GM23248 (cell line): ENCODE measurements around the gene CACNA1B. TPM values are rescaled to one million over a fixed set of nuclear protein-coding genes. Genes with fewer than 3 reads are reported as not detected.

Experiments used
- DNase-seq: peaks from one replicate; pipeline ENCODE4 v3.0.0-alpha.2; 2015
- H2AFZ ChIP-seq: fragments of 200-600 bp; sonication (generic); 2 replicates; pipeline ENCODE4 v1.6.1; 2016; ENCODE audit warnings: antibody characterized with exemption
- H3F3A ChIP-seq: fragments of 200-600 bp; sonication (generic); 2 replicates; pipeline ENCODE4 v1.6.1; 2016; ENCODE audit warnings: mild to moderate bottlenecking, antibody characterized with exemption, mixed run types; ENCODE audit not compliant: insufficient read depth
- H3K27ac ChIP-seq: fragments of 200-600 bp; sonication (generic); 2 replicates; pipeline ENCODE4 v1.5.1; 2016; ENCODE audit warnings: mild to moderate bottlenecking
- H3K27me3 ChIP-seq: fragments of 200-600 bp; sonication (generic); replicated peaks from 2 replicates; pipeline ENCODE4 v1.6.1; 2016; ENCODE audit warnings: mild to moderate bottlenecking; ENCODE audit not compliant: insufficient read depth
- H3K36me3 ChIP-seq: fragments of 200-600 bp; sonication (generic); 2 replicates; pipeline ENCODE4 v1.6.1; 2016; ENCODE audit warnings: low read depth, mild to moderate bottlenecking
- H3K4me1 ChIP-seq: fragments of 200-600 bp; sonication (generic); 2 replicates; pipeline ENCODE4 v1.6.1; 2016; ENCODE audit warnings: mild to moderate bottlenecking; ENCODE audit not compliant: insufficient read depth
- H3K4me2 ChIP-seq: fragments of 200-600 bp; sonication (generic); one replicate; pipeline ENCODE4 v1.6.1; 2016; ENCODE audit warnings: mild to moderate bottlenecking; ENCODE audit not compliant: unreplicated experiment
- H3K4me3 ChIP-seq: fragments of 200-600 bp; sonication (generic); 2 replicates; pipeline ENCODE4 v1.5.1; 2016; ENCODE audit warnings: mild to moderate bottlenecking
- H3K79me2 ChIP-seq: fragments of 200-600 bp; sonication (generic); 2 replicates; pipeline ENCODE4 v1.6.1; 2016; ENCODE audit warnings: mild to moderate bottlenecking; ENCODE audit not compliant: insufficient read depth
- H3K9ac ChIP-seq: fragments of 200-600 bp; sonication (generic); 2 replicates; pipeline ENCODE4 v1.6.1; 2016; ENCODE audit warnings: mild to moderate bottlenecking
- H3K9me2 ChIP-seq: fragments of 200-600 bp; sonication (generic); 2 replicates; pipeline ENCODE4 v1.6.1; 2016; ENCODE audit warnings: mixed run types, mild to moderate bottlenecking, moderate library complexity; ENCODE audit not compliant: insufficient read depth
- H3K9me3 ChIP-seq: fragments of 200-600 bp; sonication (generic); one replicate; pipeline ENCODE4 v1.6.1; 2017; ENCODE audit warnings: low read depth
- H4K20me1 ChIP-seq: fragments of 200-600 bp; sonication (generic); 2 replicates; pipeline ENCODE4 v1.6.0; 2016; ENCODE audit not compliant: insufficient read depth
- EZH2 ChIP-seq: fragments of 200-600 bp; sonication (generic); IDR thresholded peaks from 2 replicates; pipeline ENCODE4 v1.6.1; 2018; ENCODE audit warnings: antibody characterized with exemption, mild to moderate bottlenecking; ENCODE audit not compliant: insufficient read depth, poor library complexity, severe bottlenecking
- EZH2phosphoT487 ChIP-seq: fragments of 200-600 bp; sonication (generic); IDR thresholded peaks from 2 replicates; pipeline ENCODE4 v1.6.1; 2018; ENCODE audit warnings: antibody characterized with exemption, moderate library complexity, mild to moderate bottlenecking, low read depth; ENCODE audit not compliant: insufficient read depth
- WGBS, 2 experiments: methylation state at CpG; one replicate each; pipeline ENCODE4 v1.1.6; 2015 to 2017; ENCODE audit warnings: low lambda C conversion rate in 2 of 2, low coverage in 1 of 2; ENCODE audit errors: missing lambda C conversion rate in 2 of 2; 5-methylcytosine and 5-hydroxymethylcytosine counted together
- in situ Hi-C: fragments of 300-500 bp; cut with MboI; formaldehyde crosslinking; loops from 2 replicates; pipeline ENCODE4 v1.15.0; 2020
- polyA plus RNA-seq: library from polyadenylated mRNA; unstranded; fragments of >200 nt; fragmentation: Nextera tagmentation; extraction: Ambion mirVana; gene quantifications from 2 replicates; pipeline ENCODE4 v1.2.1, GENCODE V29; 2016
- total RNA-seq: library from RNA; depleted of rRNA; stranded (reverse); fragments of >200 nt; shearing (Covaris generic); gene quantifications from 2 replicates; pipeline ENCODE4 v1.2.3, GENCODE V29; 2014

The CACNA1B gene
- total and polyA plus RNA-seq, 2 experiments from 2014 or later: not detected

DNA sequence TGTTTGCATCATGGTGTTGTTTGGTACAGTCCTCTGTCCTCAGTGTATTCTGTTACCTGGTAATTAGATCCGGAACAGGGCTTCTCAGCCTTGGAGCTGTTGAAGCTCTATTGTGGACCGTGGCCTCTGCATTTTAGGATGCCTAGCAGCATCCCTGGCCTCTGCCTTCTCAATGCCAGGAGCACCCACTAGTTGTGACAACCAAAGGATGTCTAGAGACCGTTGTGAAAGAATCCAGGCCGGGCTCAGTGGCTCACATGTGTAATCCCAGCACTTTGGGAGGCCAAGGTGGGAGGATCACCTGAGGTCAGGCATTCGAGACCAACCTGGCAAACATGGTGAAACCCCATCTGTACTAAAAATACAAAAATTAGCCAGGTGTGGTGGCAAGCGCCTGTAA lies 159.6 kb downstream of the CACNA1B start:
- Histone ChIP-seq H3K27me3 (no peaks in the 10 kb centered on the region), H3F3A (no peaks in the 10 kb centered on the region), H3K79me2 (no peaks in the 10 kb centered on the region), H3K27ac (no peak overlapping the region), H3K4me1 (no peaks in the 10 kb centered on the region), H3K9me3 (no peaks in the 10 kb centered on the region), H3K9me2 (no peaks in the 10 kb centered on the region), H3K4me2 (no peak overlapping the region), H3K9ac (no peak overlapping the region), H3K4me3 (no peak overlapping the region), H4K20me1 (no peaks in the 10 kb centered on the region), H2AFZ (no peak overlapping the region), H3K36me3 (no peaks in the 10 kb centered on the region)
- in situ Hi-C loops: no loop called here
- WGBS, 2 experiments: 21 to 27% methylated on average over 6 of the region's 6 CpGs
- TF ChIP-seq EZH2 (no peak), EZH2phosphoT487 (no peak)
- DNase-seq: no peak

DNA sequence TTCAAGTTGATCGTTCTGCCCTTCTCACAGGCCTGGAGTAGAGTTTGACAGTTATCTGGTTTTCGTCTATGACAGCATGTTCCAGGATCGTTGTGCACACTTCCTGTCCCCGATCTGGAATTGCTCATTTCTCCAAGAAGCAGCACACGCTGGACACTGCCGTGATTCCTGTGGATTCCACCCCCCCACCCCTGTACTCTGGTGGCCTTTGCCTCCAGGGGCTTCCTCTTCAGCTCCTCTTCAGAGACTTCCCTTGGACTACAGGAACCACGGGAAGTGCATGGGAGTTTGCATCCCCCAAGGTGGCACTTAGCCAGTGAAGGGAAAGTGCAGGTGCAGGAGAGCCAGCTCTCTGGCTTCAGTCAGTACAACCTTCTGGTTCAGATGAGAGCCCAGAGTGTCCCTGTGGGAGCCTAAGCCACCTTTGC lies 160.7 kb downstream of the CACNA1B start:
- in situ Hi-C loops: no loop called here
- 6 to 7% methylated on average over 7 of the region's 7 CpGs for WGBS, 2 experiments
- H3K27me3 ChIP-seq: no peaks in the 10 kb centered on the region

GRCh38 chr9:138040446-138041430 lies 163.2 kb downstream of the CACNA1B start:
- in situ Hi-C loops: no loop called here
- TF ChIP-seq EZH2 (no peak), EZH2phosphoT487 (no peak)
- H3K9me2 ChIP-seq: no peaks in the 10 kb centered on the region

More for the DNA sequence above, 160.7 kb downstream of the CACNA1B start:
- Histone ChIP-seq H3K9ac (no peak overlapping the region), H3K4me1 (no peaks in the 10 kb centered on the region), H2AFZ (no peak overlapping the region), H3K4me3 (no peak overlapping the region), H3K4me2 (no peak overlapping the region), H4K20me1 (no peaks in the 10 kb centered on the region), H3K79me2 (no peaks in the 10 kb centered on the region), H3K9me2 (no peaks in the 10 kb centered on the region), H3F3A (no peaks in the 10 kb centered on the region), H3K27ac (no peak overlapping the region), H3K9me3 (no peaks in the 10 kb centered on the region), H3K36me3 (no peaks in the 10 kb centered on the region)
- no peak for DNase-seq
- no peak for TF ChIP-seq EZH2phosphoT487
- no peak for TF ChIP-seq EZH2

DNA sequence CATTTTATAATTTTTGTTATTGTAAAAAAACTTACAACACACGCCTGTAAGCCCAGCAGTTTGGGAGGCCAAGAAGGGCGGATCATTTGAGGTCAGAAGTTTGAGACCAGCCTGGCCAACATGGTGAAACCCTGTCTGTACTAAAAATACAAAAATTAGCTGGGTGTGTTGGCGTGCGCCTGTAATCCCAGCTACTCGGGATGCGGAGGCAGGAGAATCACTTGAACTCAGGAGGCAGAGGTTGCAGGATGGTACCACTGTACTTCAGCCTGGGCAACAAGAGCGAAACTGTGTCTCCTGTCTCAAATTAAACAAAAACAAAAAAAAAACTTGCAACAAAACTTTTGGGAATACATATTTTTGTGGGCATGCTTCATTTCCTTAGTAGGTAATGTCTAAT lies 164.6 kb downstream of the CACNA1B start:
- Histone ChIP-seq H3K4me1 (no peaks in the 10 kb centered on the region), H3K79me2 (no peaks in the 10 kb centered on the region), H3K9me3 (no peaks in the 10 kb centered on the region), H3K27ac (no peak overlapping the region), H3K9ac (no peak overlapping the region), H3K4me3 (no peak overlapping the region), H3F3A (no peaks in the 10 kb centered on the region), H3K4me2 (no peak overlapping the region), H3K9me2 (no peaks in the 10 kb centered on the region), H3K36me3 (no peaks in the 10 kb centered on the region), H4K20me1 (no peaks in the 10 kb centered on the region), H2AFZ (no peak overlapping the region), H3K27me3 (no peaks in the 10 kb centered on the region)
- in situ Hi-C loops: no loop called here
- no peak for DNase-seq
- TF ChIP-seq EZH2 (no peak), EZH2phosphoT487 (no peak)
- WGBS, 2 experiments: 35 to 41% methylated on average over 7 of the region's 7 CpGs

More at GRCh38 chr9:138040446-138041430, 163.2 kb downstream of the CACNA1B start:
- DNase-seq: no peak
- H3K27me3 ChIP-seq: no peaks in the 10 kb centered on the region
- no peak overlapping the region for H3K4me3 ChIP-seq
- H3K9ac ChIP-seq: no peak overlapping the region
- H3K36me3 ChIP-seq: no peaks in the 10 kb centered on the region
- no peaks in the 10 kb centered on the region for H3F3A ChIP-seq
- H3K27ac ChIP-seq: no peak overlapping the region
- 28 to 31% methylated on average over 17 of the region's 17 CpGs for WGBS, 2 experiments
- H3K4me2 ChIP-seq: no peak overlapping the region
- no peaks in the 10 kb centered on the region for H3K79me2 ChIP-seq
- H3K9me3 ChIP-seq: no peaks in the 10 kb centered on the region
- no peaks in the 10 kb centered on the region for H3K4me1 ChIP-seq
- no peaks in the 10 kb centered on the region for H4K20me1 ChIP-seq
- H2AFZ ChIP-seq: no peak overlapping the region
